Spinal cord (tissue), 10 donors: ENCODE results near the gene SESTD1. TPM values are rescaled to one million over a fixed set of nuclear protein-coding genes. Genes with fewer than 3 reads are reported as not detected.
"Not testable (repeated sequence)": the region's sequence is repeated elsewhere in the genome, so short reads cannot be mapped to it uniquely, and the experiment has no call there.

ENCODE experiments used
- DNase-seq, 6 donors: peaks; one replicate each; pipeline versions ENCODE4 v3.0.0 to v3.0.0-alpha.2; 2013 to 2015; ENCODE audit warnings: low spot score in 6 of 6, low read depth in 4 of 6
- H3K27ac ChIP-seq: one replicate; pipeline ENCODE4 v1.5.1; 2013; ENCODE audit warnings: low read depth, low read length, control low read depth
- H3K27me3 ChIP-seq: one replicate; pipeline ENCODE4 v1.6.1; 2013; ENCODE audit warnings: low read length; ENCODE audit not compliant: control insufficient read depth, insufficient read depth
- H3K36me3 ChIP-seq: one replicate; pipeline ENCODE4 v1.6.1; 2013; ENCODE audit warnings: low read length; ENCODE audit not compliant: control insufficient read depth, insufficient read depth
- H3K4me1 ChIP-seq: one replicate; pipeline ENCODE4 v1.6.1; 2013; ENCODE audit warnings: low read length; ENCODE audit not compliant: control insufficient read depth, insufficient read depth
- H3K4me3 ChIP-seq: one replicate; pipeline ENCODE4 v1.5.1; 2013; ENCODE audit warnings: low read depth, low read length, control low read depth
- H3K9me3 ChIP-seq: one replicate; pipeline ENCODE4 v1.6.1; 2013; ENCODE audit warnings: low read length; ENCODE audit not compliant: control insufficient read depth, insufficient read depth
- WGBS: methylation state at CpG from one replicate; pipeline ENCODE4 v1.1.5; 2013; ENCODE audit warnings: missing lambda C conversion rate; ENCODE audit not compliant: insufficient coverage; 5-methylcytosine and 5-hydroxymethylcytosine counted together
- polyA plus RNA-seq, 2 donors: library from polyadenylated mRNA; unstranded; fragments of 120-200 nt; gene quantifications; one replicate each; pipeline ENCODE4 v1.2.1, GENCODE V29; 2013; ENCODE audit not compliant: insufficient read length in 2 of 2
- total RNA-seq, 2 donors: library from RNA; depleted of rRNA in 1 of 2; stranded (reverse); fragments of 120-200 nt in 1 of 2; fragments of >200 nt in 1 of 2; gene quantifications; one replicate each; pipeline versions ENCODE4 v1.2.3 to v1.2.4, GENCODE V29; 2013 to 2014
- donor health status: healthy.

SESTD1 gene
- total and polyA plus RNA-seq, 4 donors = 33.3 to 72.6 (median 58.1) TPM

DNA sequence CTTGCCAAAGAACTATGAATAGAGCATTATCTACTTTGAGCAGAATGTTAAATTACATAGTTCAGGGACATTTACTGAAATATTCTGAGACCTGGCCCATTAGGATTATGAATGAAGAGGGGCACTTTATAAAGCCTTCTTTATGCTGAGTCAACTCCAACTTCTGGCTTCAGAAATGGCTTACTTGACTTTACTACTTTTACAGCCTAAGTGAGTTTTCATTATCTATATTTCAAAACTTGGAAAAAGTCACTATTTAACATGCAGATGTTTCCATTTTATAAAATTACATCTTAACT is 37.7 kb downstream of the SESTD1 start:
- no peak overlapping the region for H3K27ac ChIP-seq
- no peaks in the 10 kb centered on the region for H3K36me3 ChIP-seq
- no peak overlapping the region for H3K4me3 ChIP-seq
- no peaks in the 10 kb centered on the region for H3K27me3 ChIP-seq
- no peak for DNase-seq
- H3K9me3 ChIP-seq = no peaks in the 10 kb centered on the region
- no peaks in the 10 kb centered on the region for H3K4me1 ChIP-seq

DNA sequence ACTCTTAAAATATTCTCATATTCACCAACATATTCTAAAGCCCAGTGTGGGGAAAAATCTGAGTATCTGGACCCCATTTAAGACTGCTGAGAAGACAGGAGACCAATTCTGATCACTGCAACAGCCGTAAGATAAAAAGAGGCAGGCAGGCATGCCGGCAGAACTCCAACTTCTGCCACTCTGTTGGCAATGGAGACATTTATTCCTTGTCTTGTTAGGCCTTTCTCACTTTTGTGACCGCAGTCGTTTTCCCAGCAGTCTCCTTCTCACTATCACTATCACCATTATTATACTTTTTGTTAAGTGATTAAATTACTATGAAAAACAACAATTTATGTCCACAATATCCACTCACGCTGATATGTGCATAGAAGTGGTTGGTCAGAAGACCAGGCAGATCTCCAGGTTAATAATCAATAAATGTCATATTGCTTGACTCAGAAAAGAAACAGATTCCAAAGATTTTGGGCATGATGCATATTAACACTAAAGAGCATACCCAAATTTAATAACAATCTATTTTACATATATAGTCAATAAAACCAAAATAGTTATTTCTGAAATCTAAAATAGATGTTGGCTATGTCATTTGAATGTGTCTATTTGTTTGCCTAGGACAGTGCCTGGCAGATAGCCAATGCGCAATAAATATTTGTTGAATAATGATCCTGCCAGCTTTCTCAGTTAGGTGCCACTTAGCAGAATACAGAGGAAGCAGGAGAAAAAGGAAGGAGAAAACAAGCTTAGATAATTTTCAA is 38.2 kb downstream of the SESTD1 start:
- no peaks in the 10 kb centered on the region for H3K9me3 ChIP-seq
- no peak overlapping the region for H3K4me3 ChIP-seq
- peak overlapping the region; percentile 12 for H3K27ac ChIP-seq
- H3K4me1 ChIP-seq = no peaks in the 10 kb centered on the region
- WGBS = 33% methylated on average over 2 of the region's 6 CpGs
- no peaks in the 10 kb centered on the region for H3K27me3 ChIP-seq
- peak in 4 of 6 donors; percentile 21 to 74 (median 58) for DNase-seq
- H3K36me3 ChIP-seq = no peaks in the 10 kb centered on the region

DNA sequence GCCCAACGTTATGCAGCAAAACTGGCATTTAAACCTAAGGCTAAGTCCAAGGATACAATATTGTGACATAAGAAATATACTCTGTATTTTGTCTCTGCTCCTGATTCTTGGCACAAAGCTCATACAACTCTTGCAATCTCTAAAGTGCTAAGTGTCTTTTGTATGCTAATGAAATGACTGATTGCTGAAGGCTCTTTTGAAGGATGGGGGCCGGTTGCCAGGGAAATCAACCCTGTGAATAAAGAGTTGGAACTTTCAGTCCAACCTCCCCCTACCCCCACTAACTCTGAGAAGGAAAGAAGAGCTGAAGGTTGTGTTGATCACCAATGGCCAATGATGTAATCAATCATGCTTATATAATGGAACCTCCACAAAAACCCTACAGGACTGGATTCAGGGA is 40.3 kb downstream of the SESTD1 start:
- peak in 1 of 6 donors; percentile 16 for DNase-seq
- Histone ChIP-seq H3K27ac (no peak overlapping the region), H3K36me3 (no peaks in the 10 kb centered on the region), H3K4me1 (no peaks in the 10 kb centered on the region), H3K4me3 (no peak overlapping the region), H3K27me3 (no peaks in the 10 kb centered on the region), H3K9me3 (no peaks in the 10 kb centered on the region)
- WGBS = no CpG with 5 or more reads among the region's 2 CpGs

DNA sequence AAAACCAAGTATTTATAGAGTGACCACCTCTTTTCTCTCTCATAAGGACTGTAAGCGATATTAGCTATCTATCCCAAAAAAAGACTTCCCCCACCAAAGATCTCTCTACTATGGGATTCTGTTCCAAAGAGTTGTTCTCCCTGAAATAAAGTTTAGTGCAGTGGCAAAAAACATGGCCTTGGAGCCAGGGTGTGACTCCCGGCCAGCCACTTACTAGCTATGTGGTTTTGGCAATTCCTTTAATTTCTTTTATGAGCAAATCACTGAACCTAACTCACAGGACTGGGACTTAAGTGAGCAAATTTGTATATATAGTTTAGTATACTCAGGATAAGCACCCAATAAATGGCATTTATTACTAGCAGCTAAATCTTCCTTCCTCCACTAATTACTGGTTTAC is 42.6 kb downstream of the SESTD1 start:
- WGBS = no CpG with 5 or more reads among the region's 2 CpGs
- Histone ChIP-seq H3K36me3 (no peaks in the 10 kb centered on the region), H3K9me3 (no peaks in the 10 kb centered on the region), H3K27ac (no peak overlapping the region), H3K4me1 (no peaks in the 10 kb centered on the region), H3K27me3 (no peaks in the 10 kb centered on the region), H3K4me3 (no peak overlapping the region)
- no peak for DNase-seq

DNA sequence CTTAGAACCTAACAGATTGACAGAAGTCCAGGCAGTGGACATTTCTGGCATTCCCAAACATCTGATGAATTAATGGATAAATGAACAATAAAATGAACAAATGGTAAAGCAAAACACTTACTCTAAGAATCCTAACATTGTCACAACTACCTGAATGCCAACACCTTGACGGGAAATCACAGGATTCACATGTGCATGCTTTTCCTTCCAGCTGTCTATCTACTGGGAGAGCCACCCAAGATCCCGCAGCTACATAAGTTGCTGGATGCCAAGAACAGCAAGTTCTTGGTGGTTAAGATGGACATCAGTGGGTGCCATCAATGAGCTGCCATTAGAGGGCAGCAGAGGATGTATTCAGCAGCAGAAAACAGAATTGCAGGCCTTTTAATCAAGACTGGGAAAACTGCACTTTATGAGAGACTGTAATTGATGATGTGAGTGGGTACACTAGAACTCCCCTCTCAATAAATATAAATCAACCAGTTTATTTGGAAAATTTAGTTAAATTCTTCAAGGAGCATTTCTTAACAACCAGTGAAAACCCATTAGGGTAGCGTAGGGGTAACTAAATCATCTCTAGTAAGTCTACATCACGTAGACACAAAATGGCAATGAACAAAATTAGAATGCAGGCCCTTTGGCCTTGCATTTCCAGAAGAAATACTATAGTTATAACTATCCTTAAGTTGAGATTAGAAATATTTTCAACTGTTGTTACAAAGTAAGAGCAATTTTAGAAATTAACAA is 45.6 kb downstream of the SESTD1 start:
- WGBS = no CpG with 5 or more reads among the region's 4 CpGs
- H3K27ac ChIP-seq = no peak overlapping the region
- no peaks in the 10 kb centered on the region for H3K4me1 ChIP-seq
- no peak overlapping the region for H3K4me3 ChIP-seq
- DNase-seq = peak in 5 of 6 donors; percentile 48 to 87 (median 63)
- H3K9me3 ChIP-seq = peaks cover 3% of the 10 kb centered on the region
- H3K36me3 ChIP-seq = no peaks in the 10 kb centered on the region
- no peaks in the 10 kb centered on the region for H3K27me3 ChIP-seq

DNA sequence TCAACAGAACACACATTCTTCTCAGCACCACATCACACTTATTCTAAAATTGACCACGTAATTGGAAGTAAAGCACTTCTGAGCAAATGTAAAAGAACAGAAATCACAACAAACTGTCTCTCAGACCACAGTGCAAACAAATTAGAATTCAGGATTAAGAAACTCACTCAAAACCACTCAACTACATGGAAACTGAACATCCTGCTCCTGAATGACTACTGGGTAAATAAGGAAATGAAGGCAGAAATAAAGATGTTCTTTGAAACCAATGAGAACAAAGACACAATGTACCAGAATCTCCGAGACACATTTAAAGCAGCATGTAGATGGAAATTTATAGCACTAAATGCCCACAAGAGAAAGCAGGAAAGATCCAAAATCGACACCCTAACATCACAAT is 50.0 kb downstream of the SESTD1 start:
- not testable (repeated sequence) for H3K27me3 ChIP-seq, H3K36me3 ChIP-seq, DNase-seq, H3K4me1 ChIP-seq, H3K27ac ChIP-seq, H3K4me3 ChIP-seq
- no CpG with 5 or more reads among the region's 3 CpGs for WGBS
- peaks cover 27% of the 10 kb centered on the region for H3K9me3 ChIP-seq

DNA sequence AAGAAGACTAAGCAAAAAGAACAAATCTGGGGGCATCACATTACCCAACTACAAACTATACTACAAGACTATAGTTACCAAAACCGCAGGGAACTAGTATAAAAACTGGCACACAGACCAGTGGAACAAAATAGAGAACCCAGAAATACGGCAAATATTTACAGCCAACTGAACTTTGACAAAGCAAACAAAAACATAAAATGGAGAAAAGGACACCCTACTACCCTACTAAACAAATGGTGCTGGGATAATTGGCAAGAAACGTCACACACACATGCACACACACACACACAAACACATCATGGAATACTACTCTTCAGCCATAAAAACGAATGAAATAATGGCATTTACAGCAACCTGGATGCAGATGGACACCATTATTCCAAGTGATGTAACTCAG is 53.3 kb downstream of the SESTD1 start:
- Histone ChIP-seq H3K36me3 (no peaks in the 10 kb centered on the region), H3K27ac (no peak overlapping the region), H3K27me3 (no peaks in the 10 kb centered on the region), H3K9me3 (peaks cover 48% of the 10 kb centered on the region), H3K4me1 (no peaks in the 10 kb centered on the region), H3K4me3 (no peak overlapping the region)
- 95% methylated on average over 2 of the region's 4 CpGs for WGBS
- no peak for DNase-seq

DNA sequence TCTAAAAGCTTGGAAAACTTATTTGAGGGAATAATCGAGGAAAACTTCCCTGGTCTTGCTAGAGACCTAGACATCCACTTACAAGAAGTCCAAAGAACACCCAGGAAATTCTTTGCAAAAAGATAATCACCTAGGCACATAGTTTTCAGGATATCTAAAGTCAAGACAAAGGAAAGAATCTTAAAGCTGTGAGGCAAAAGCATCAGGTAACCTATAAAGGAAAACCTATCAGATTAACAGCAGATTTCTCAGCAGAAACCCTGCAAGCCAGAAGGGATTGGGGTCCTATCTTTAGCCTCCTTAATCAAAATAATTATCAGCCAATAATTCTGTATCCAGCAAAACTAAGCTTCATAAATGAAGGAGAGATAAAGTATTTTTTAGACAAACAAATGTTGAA is 56.4 kb downstream of the SESTD1 start:
- not testable (repeated sequence) for H3K4me3 ChIP-seq, H3K27ac ChIP-seq, H3K4me1 ChIP-seq, H3K27me3 ChIP-seq, DNase-seq, H3K36me3 ChIP-seq
- WGBS = no CpG with 5 or more reads among the region's 1 CpG
- H3K9me3 ChIP-seq = peaks cover 45% of the 10 kb centered on the region

DNA sequence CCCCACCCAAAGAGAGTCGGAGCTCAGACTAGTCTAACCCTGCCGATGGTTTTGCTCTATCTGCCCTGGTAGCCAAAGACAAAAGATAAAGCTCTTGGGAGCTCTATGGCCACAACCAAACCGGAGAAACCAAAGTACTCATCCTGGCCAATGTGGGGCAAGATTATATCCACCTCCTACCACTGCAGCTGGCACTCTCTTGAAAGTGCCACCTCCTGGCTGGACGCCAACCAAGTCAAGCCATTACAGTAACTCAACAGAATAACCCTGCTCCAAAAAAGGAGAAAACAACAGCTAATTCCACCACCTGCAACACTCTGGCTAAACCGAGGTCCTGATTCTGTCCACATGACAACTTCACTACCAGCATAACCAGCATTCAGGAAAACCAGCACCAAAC is 57.6 kb downstream of the SESTD1 start:
- Histone ChIP-seq H3K27me3 (no peaks in the 10 kb centered on the region), H3K27ac (no peak overlapping the region), H3K9me3 (peaks cover 46% of the 10 kb centered on the region), H3K36me3 (no peaks in the 10 kb centered on the region), H3K4me3 (no peak overlapping the region), H3K4me1 (no peaks in the 10 kb centered on the region)
- 94% methylated on average over 5 of the region's 5 CpGs for WGBS
- DNase-seq = no peak

DNA sequence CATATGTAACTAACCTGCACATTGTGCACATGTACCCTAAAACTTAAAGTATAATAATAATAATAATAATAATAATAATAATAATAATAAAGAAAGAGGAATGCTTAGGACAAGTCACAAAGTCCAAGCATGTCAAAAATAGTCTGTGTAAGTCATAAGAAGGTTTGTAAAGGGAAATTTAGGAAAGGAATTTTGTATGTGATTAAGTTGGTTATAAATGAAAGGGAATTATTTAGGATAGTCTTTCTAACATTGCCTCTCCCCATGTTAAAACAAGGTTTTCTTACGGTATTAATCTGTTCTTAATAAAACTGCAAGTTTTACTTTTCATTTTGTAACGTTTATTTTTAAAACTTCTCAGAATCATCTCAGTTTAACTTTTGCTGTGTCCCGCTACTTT is 62.8 kb downstream of the SESTD1 start:
- Histone ChIP-seq H3K27ac (no peak overlapping the region), H3K27me3 (no peaks in the 10 kb centered on the region), H3K4me3 (no peak overlapping the region), H3K36me3 (no peaks in the 10 kb centered on the region), H3K9me3 (peaks cover 23% of the 10 kb centered on the region), H3K4me1 (no peaks in the 10 kb centered on the region)
- DNase-seq = peak in 1 of 6 donors; percentile 25
- WGBS = 100% methylated on average over 2 of the region's 3 CpGs
